Large intestine (tissue), 3 donors: ENCODE data around the gene GET3. TPM values are rescaled to one million over a fixed set of nuclear protein-coding genes. Genes with fewer than 3 reads are reported as not detected.
A peak's percentile ranks its signal among the peaks of the same experiment; 100 is the strongest.
"Not testable (repeated sequence)": the region's sequence is repeated elsewhere in the genome, so short reads cannot be mapped to it uniquely, and the experiment has no call there.

Experiments used
- DNase-seq, 2 donors: peaks; one replicate each; pipeline versions ENCODE4 v3.0.0 to v3.0.0-alpha.2; 2013
- H3K27ac ChIP-seq: one replicate; pipeline ENCODE4 v1.5.1; 2013; ENCODE audit warnings: low read length
- H3K27me3 ChIP-seq: 2 replicates; pipeline ENCODE4 v1.6.1; 2013; ENCODE audit warnings: low read length; ENCODE audit not compliant: control insufficient read depth, insufficient read depth
- H3K36me3 ChIP-seq: 2 replicates; pipeline ENCODE4 v1.6.1; 2013; ENCODE audit warnings: low read length; ENCODE audit not compliant: control insufficient read depth, insufficient read depth
- H3K4me1 ChIP-seq: one replicate; pipeline ENCODE4 v1.6.1; 2013; ENCODE audit warnings: low read length; ENCODE audit not compliant: control insufficient read depth, insufficient read depth
- H3K4me3 ChIP-seq: one replicate; pipeline ENCODE4 v1.5.1; 2013; ENCODE audit warnings: low read length
- H3K9me3 ChIP-seq: one replicate; pipeline ENCODE4 v1.6.1; 2013; ENCODE audit warnings: mild to moderate bottlenecking, low read depth, low read length, moderate library complexity; ENCODE audit not compliant: control insufficient read depth
- WGBS: methylation state at CpG from one replicate; pipeline ENCODE4 v1.1.5; 2013; ENCODE audit warnings: low lambda C conversion rate; ENCODE audit not compliant: insufficient coverage; 5-methylcytosine and 5-hydroxymethylcytosine counted together
- polyA plus RNA-seq: library from polyadenylated mRNA; unstranded; fragments of 120-200 nt; gene quantifications from one replicate; pipeline ENCODE4 v1.2.1, GENCODE V29; 2013

Gene GET3
- polyA plus RNA-seq, 1 donor, result 64.0 TPM

DNA sequence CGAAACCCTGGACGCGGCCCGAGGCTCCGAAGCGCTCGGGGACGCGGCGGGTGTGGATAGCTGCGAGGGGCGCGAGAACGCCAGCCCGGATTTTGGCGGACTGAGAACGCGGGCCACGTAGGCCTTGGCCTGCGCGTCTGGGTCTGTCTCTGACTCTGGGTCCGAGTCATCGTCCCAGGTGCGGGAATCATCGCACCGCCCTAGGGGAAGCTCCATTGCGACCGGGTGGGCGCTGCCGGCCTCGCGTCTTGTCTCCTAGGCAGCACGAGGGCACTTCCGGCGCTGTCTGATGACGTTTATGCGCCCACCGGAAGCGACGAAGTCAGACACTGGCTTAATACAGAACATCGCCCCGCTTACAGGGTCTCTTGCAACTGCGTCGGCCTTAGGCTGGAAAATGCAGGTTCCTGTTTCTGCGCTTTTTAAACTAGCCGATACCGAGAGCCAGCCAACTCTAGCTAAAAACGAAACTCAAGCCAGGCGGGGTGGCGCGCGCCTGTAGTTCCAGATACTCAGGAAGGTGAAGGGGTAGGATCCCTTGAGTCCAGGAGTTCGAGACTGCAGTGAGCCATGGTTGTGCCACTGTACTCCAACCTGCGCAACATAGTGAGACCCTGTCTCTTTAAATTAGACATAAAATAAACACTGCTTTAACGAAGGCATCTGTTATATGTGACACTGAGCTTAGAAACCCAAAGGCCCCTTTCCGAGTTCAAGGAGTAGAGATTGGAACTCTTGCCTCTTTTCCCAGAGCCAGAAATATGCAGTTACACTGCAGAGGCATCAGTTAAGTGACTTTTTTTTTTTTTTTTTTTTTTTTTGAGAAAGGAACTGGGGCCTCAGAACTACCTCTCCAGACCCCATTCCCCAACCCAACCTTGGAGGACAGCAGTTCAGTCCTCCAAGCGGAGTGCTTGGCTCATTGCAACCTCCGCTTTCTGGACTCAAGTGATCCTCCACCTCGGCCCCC lies 40.6 kb upstream of the GET3 start, which contains the start of gene FBXW9:
Gene FBXW9 (minus strand): TSS at position 266 of the 970 bp plus-strand sequence. CDS start 50 bp downstream, at position 216.
- H3K36me3 ChIP-seq, result peaks cover 27% of the 10 kb centered on the region
- WGBS, result no CpG with 5 or more reads among the region's 59 CpGs
- H3K27me3 ChIP-seq, result no peaks in the 10 kb centered on the region
- no peaks in the 10 kb centered on the region for H3K9me3 ChIP-seq
- peak within 1 kb of the TSS; percentile 98 for H3K4me3 ChIP-seq
- peaks cover 12% of the 10 kb centered on the region for H3K4me1 ChIP-seq
- peak; percentile 90 to 92 for DNase-seq
- H3K27ac ChIP-seq, result peak within 1 kb of the TSS; percentile 93

GRCh38 chr19:12697425-12697824 lies 39.9 kb upstream of the GET3 start:
- H3K4me1 ChIP-seq, result peaks cover 12% of the 10 kb centered on the region
- not testable (repeated sequence) for H3K4me3 ChIP-seq, DNase-seq, H3K27me3 ChIP-seq, H3K9me3 ChIP-seq, H3K27ac ChIP-seq
- H3K36me3 ChIP-seq, result peaks cover 34% of the 10 kb centered on the region
- WGBS, result no CpG with 5 or more reads among the region's 22 CpGs

GRCh38 chr19:12698138-12698537 lies 39.2 kb upstream of the GET3 start:
- DNase-seq, result no peak
- 100% methylated on average over 1 of the region's 6 CpGs for WGBS
- no peak overlapping the region for H3K4me3 ChIP-seq
- H3K27me3 ChIP-seq, result no peaks in the 10 kb centered on the region
- H3K36me3 ChIP-seq, result peaks cover 41% of the 10 kb centered on the region
- H3K27ac ChIP-seq, result no peak overlapping the region
- H3K9me3 ChIP-seq, result no peaks in the 10 kb centered on the region
- H3K4me1 ChIP-seq, result peaks cover 12% of the 10 kb centered on the region

DNA sequence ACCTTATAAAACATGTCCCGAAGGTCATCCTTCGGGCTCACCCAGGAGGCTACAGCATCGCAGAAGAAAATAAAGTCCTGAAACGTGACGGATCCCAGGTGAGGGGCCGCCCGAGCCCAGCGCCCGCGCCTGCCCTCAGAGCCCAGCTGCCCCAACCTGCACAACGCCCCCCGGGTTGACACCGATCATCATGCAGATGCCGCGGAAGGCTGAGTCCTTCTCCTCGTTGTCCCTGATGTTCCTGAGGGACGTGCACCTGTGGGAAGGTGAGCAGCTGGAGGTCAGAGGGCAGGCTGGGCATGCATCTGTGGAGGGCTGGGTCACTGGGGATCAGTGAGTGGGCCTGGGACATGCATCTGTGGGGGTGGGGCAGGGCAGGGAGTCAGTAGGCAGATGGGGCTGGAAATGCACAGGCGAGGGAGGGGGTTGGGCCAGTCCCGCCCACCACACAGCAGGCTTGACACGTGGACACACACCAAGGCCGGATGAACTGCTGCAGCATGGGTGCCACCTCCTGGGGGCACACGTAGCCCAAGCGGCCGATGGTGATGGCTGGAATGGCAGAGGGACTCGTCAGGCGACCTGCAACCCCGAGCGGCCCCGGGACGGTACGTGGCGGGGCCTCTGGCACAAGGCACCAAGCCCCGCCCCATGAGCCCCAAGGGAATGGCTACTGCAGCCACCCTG lies 35.6 kb upstream of the GET3 start:
- Histone ChIP-seq H3K36me3 (peaks cover 75% of the 10 kb centered on the region), H3K27ac (no peak overlapping the region), H3K9me3 (no peaks in the 10 kb centered on the region), H3K27me3 (no peaks in the 10 kb centered on the region), H3K4me3 (no peak overlapping the region), H3K4me1 (peaks cover 5% of the 10 kb centered on the region)
- DNase-seq, result no peak
- WGBS, result no CpG with 5 or more reads among the region's 33 CpGs

DNA sequence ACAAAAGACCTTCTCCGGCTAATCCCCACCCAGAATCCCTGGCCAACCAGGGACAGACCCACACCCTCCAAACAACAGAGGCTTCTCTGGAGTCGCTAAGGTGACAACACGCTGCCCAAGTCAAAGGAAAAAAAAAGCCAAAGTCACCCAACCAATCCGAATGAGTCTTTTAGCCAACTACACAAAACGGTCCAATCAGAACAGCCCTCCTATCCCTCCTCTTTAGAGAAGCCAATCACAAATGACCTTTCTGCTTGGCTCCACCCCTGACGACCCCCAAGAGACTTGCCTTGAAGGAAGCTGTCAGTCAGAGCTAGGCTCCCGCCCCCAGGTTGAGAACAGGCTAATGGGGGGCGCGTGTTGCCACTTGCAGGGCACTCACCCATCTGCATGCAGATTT lies 34.3 kb upstream of the GET3 start:
- Histone ChIP-seq H3K4me3 (no peak overlapping the region), H3K27ac (no peak overlapping the region), H3K27me3 (no peaks in the 10 kb centered on the region), H3K4me1 (no peaks in the 10 kb centered on the region), H3K36me3 (peaks cover 85% of the 10 kb centered on the region), H3K9me3 (no peaks in the 10 kb centered on the region)
- no CpG with 5 or more reads among the region's 9 CpGs for WGBS
- no peak for DNase-seq

DNA sequence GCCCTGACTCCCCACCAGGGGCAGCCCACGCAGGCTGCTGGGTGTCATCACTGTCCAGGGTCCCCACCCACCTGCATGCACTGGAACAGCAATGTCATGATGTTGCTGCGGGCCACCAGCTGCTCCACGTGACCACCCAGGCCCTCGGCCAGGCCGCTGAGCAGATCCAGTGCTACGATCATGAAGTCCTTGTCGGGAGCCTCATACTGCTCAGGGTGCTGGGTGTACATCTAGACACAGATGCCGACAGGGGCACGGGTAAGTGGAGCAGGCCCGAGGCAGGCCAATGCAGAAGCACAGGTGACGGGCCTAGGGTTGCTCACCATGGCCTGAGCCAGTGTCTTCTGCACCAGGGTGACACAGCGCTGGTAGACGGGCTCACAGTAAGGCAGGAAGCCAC lies 32.1 kb upstream of the GET3 start:
- peaks cover 88% of the 10 kb centered on the region for H3K36me3 ChIP-seq
- DNase-seq, result no peak
- WGBS, result no CpG with 5 or more reads among the region's 13 CpGs
- no peak overlapping the region for H3K27ac ChIP-seq
- no peaks in the 10 kb centered on the region for H3K4me1 ChIP-seq
- no peaks in the 10 kb centered on the region for H3K9me3 ChIP-seq
- no peak overlapping the region for H3K4me3 ChIP-seq
- no peaks in the 10 kb centered on the region for H3K27me3 ChIP-seq

DNA sequence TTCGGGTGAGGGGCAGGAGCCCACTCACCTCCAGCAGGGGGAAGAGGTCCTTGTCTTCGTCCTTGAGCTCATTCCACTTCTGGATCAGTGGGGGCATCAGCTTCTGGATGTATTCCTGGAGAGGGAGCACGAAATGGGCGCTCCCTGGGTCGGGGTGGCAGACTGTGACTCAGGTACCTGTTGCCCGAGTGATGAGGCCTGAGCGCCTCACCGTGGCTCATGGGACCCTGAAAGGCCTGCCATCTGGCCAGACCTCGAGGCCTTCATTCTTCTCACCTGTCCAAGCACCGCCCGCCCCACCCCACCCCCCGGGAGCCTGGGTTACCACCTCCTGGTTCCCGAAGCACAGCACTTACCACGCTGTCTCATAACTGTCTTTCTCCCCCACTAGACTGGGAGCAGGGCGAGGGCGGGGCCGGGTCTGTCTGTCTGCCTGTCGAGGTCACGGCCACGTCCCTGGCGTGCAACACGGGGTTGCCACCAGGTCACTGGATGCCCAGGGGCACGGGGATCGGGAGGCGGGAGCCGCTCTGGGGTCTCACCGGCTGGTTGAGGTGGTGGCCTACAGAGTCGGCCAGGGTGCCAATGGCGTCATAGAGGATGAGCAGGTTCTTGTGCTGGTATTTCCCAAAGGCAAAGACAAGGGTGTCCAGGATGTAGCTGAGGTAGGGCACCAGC lies 31.5 kb upstream of the GET3 start:
- DNase-seq, result no peak
- no CpG with 5 or more reads among the region's 29 CpGs for WGBS
- Histone ChIP-seq H3K27ac (no peak overlapping the region), H3K4me1 (no peaks in the 10 kb centered on the region), H3K27me3 (no peaks in the 10 kb centered on the region), H3K9me3 (no peaks in the 10 kb centered on the region), H3K4me3 (no peak overlapping the region), H3K36me3 (peaks cover 90% of the 10 kb centered on the region)

DNA sequence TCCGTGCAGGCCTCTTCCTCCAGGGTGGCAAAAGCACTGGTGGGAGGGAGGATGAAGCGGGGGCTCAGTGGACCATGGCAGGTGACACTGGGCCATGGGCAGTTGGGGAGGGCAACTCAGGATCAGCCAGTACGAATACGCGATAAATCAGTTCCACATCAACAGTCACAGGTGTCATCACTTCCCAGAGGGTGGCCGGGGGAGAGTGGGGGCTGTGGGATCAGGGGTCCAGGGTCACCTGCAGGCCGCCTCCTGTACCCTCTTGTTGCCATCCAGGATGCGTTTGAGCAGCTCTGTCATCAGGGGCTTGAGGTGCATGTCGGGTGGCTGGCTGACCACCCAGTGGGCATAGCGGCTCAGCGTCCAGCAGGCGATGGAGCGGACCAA lies 31.0 kb upstream of the GET3 start:
- Histone ChIP-seq H3K9me3 (no peaks in the 10 kb centered on the region), H3K36me3 (peaks cover 89% of the 10 kb centered on the region), H3K4me1 (no peaks in the 10 kb centered on the region), H3K27me3 (no peaks in the 10 kb centered on the region), H3K4me3 (no peak overlapping the region), H3K27ac (no peak overlapping the region)
- DNase-seq, result no peak
- no CpG with 5 or more reads among the region's 13 CpGs for WGBS

DNA sequence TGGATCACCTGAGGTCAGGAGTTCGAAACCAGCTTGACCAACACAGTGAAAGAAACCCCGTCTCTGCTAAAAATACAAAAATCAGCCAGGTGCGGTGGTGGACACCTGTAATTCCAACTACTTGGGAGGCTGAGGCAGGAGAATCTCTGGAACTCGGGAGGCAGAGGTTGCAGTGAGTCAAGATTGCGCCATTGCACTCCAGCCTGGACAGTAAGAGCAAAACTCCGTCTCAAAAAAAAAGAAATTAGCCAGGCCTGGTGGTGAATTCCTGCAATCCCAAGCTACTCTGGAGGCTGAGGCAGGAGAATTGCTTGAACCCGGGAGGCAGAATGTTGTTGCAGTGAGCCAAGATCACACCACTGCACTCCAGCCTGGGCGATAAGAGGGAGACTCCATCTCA lies 28.7 kb upstream of the GET3 start:
- Histone ChIP-seq H3K27ac (no peak overlapping the region), H3K9me3 (no peaks in the 10 kb centered on the region), H3K4me1 (no peaks in the 10 kb centered on the region), H3K36me3 (peaks cover 81% of the 10 kb centered on the region), H3K27me3 (no peaks in the 10 kb centered on the region), H3K4me3 (no peak overlapping the region)
- no peak for DNase-seq
- WGBS, result 100% methylated on average over 1 of the region's 8 CpGs

DNA sequence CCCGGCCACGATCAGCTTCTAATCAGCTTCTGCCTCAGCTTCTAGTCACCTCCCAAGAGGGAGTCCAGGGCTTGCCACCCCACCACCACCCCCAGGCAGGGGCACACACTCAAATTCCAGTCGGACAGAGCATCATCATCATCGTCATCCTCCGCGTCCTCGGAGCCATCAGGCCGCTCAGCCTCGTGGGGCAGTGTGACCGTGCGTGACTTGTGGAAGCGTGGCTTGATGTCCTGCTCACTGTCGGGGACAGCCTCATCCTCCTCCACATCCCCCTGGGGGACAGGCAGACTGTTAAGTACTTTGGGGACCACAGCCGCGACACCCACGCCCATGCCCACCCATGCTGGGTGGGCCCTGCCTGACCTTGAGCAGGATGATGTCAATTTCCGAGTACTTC lies 26.1 kb upstream of the GET3 start:
- WGBS, result no CpG with 5 or more reads among the region's 17 CpGs
- no peaks in the 10 kb centered on the region for H3K27me3 ChIP-seq
- peaks cover 3% of the 10 kb centered on the region for H3K9me3 ChIP-seq
- no peaks in the 10 kb centered on the region for H3K4me1 ChIP-seq
- peaks cover 81% of the 10 kb centered on the region for H3K36me3 ChIP-seq
- DNase-seq, result no peak
- H3K4me3 ChIP-seq, result no peak overlapping the region
- no peak overlapping the region for H3K27ac ChIP-seq
